ENCODE data around the gene DUSP9.

The DUSP9 gene

DNA sequence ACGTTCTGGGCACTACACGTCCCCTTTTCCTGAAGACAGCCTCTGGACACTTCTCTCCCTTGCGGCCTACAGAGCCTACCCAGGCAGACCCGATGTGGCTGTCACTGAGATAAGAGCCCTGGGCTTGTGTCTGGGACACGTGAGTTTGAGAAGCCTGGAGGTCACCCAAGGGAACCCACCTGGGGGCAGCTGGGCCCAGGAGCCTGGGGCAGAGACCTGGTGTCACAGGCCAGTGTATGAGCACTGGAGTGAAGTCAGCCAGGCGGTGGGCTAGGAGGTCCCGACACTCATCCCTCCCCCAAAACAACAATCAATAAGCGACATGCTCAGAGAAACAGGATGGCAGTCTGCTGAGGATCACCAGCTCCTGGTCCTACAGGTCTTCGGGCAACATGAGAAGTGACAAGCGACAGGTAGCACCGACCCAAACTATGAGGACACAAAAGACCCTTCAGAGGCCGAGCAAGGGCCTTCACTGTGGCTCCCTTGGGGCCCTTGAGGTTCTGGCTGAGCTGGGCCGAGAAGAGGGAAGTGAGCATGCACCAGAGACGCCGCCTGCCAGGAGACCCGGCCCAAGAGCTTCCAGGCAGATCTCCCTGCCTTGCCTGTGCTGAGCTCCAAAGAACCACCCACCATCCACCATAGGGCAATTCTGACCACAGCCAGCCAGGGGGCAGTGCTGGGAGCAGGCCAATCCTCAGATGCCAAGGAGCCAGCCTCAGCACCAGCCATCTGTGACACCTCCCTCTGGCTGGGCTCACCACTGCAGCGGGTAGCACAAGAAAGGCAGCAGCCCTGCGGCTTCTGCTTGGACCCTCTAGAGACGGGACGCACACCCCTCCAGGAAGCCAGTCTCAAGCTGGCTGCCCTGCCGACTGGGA is 11.0 kb upstream of the DUSP9 start:
- TF ChIP-seq, protein P1, sequence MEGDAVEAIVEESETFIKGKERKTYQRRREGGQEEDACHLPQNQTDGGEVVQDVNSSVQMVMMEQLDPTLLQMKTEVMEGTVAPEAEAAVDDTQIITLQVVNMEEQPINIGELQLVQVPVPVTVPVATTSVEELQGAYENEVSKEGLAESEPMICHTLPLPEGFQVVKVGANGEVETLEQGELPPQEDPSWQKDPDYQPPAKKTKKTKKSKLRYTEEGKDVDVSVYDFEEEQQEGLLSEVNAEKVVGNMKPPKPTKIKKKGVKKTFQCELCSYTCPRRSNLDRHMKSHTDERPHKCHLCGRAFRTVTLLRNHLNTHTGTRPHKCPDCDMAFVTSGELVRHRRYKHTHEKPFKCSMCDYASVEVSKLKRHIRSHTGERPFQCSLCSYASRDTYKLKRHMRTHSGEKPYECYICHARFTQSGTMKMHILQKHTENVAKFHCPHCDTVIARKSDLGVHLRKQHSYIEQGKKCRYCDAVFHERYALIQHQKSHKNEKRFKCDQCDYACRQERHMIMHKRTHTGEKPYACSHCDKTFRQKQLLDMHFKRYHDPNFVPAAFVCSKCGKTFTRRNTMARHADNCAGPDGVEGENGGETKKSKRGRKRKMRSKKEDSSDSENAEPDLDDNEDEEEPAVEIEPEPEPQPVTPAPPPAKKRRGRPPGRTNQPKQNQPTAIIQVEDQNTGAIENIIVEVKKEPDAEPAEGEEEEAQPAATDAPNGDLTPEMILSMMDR (IDR thresholded peaks at IDR 0.05): no peak

DNA sequence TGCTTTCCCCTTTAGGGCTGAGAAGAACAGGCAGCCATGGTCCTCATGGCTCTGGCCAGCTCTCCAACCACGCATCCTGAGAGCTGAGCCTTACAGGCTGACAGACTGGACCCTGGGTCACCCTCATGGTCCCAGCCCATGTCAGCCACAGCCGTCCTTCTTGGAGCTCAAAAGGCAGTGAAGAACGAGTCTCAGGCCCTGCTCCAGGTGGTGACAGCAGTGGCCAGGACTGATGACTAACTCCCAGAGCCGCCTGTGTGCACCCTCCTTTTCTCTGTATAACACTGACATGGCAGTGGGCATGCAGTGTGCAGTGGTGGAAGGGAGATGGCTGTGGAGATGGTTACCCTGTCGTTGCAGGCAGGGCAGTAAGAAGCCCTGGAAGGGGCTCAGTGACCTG is 10.3 kb upstream of the DUSP9 start:
- TF ChIP-seq, protein P1 (IDR thresholded peaks at IDR 0.05): no peak

DNA sequence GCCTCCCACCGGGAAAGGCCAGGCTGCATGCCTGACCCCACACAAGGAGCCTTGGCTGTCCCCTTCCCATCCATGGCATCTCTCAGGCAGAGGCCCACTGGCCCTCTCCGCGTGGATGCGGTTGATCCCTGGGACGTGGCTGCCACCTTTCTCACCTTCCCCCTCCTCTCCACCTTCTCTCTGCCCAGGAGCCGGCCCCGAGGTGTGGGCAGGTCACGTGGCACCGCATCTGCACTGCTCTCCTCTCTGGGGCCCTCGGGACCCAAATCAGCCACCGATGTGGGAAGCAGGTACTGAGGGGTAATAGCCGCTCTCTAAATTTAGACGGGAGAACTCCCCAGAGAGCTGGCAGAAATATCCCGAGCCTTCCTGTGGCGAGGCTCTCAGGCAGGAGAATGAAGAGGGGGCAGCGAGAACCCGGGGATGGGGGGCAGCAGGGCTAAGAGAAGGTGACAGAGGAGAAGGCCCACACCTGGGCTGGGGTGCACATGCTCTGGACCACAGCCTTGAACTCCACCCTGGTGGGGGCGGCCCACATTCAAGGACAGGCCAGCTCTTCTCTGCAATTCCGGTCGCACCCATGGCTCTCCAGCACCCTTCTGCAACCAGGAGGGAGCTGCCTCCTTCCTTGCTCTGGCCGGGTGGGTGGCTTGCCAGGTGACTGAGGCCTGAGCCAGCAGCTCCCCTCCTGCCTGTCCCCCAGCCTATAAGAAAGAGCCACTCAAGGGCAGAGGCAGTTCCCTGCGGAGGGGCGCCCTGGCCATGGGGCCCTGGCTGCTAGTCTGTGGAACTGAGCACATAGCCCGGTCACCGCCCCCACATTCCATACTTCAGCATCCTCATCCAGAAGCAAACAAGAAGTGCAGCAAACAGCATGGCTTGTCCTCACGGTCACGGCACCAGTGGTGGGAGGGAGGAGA is 9.6 kb upstream of the DUSP9 start:
- TF ChIP-seq, protein P1 (IDR thresholded peaks at IDR 0.05): no peak

DNA sequence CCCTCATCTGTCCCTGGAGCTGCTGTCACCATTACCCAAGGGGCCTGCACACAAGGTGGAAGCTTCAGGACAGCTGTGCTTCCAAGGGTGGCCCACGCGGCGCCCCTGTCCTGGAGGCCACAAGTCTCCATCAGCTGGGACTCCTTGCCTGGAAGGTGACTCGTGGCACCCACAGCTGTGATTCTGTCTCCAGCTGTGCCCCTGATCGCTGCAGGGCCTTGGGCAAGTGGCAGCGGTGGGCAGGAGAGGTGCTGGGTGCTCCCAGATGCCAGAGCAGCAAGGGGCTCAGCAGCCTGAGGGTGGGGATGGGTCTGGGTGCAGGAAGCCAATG is 9.0 kb upstream of the DUSP9 start:
- TF ChIP-seq, protein P1 (IDR thresholded peaks at IDR 0.05): no peak

DNA sequence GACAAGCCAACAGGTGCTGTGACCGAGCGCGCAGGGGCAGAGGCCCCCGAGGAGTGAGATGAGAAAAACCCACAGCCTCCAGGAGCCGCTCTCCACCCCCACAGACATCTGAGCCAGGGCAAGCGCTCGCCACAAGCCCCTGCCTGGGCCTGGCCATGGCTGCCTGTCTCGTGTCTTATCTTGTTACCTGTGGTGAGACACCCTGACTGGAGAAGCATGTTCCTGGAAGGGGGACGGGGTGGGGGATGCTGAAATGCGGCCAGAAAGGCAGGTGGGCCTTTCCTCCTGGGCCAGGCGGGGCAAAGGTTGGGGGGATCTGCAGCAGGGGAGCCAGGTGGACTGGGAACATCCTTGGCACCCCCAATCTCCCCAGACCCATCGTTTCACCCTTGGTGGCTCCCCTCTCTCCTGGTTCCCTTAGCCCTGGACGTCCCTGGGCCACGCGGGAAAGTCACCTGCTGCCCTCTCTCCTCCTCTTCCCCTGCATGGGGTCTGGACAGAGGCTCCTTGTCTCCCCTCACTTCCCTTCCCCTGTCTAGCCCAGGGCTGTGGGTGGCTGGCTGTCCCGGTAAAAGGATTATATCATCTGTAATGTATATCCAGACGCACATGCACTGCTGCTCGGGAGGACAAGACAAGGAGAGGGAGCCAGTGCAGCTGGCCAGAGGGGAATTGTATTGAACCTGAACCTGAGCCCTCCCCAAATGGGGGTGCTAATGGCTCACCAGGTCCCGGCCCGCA is 8.4 kb upstream of the DUSP9 start:
- TF ChIP-seq, protein P1 (IDR thresholded peaks at IDR 0.05): no peak

DNA sequence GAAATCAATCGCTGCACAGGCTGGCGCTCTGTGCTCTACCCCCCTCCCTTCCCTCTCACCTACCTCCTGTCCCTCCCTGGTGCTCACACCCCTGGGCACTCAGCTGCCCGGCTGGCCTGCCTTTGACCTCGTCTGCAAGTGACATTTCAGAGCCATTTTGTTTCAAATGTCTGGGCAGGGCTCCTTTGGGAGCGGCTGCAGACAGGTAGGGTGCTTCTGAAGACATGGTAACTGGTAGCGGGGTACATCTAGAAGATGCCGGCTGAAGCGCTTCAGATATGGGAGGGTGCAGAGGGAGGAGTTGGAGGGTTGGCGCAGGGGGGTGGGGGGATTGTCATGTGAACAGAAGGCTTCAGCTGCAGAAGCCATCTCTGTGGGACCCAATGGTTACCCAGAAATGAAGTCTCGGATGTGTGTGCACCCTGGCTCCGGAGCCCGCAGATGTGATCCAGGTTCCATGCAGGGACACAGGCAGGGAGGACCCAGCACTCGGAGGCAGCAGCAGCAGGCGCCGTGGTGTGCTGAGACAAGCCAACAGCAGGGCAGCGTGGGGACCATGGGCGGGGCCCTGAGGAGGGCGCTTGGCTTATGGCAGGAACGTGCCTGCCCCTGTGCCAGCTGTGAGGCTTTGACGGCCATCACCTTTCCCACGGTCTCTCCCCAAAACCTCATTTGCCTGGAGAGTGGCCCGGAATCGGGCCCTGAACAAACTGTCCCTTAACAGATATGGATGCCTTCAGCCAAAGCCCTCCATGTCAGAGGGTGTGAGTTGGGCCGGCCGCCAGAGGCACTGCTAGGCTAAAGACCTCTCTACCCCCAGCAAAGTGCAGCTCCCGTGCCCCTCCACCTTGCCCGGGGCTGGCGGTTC is 7.6 kb upstream of the DUSP9 start:
- TF ChIP-seq, protein P1 (IDR thresholded peaks at IDR 0.05): no peak
